Ishikawa (cell line): ENCODE data around the gene SLC35D2.

Experiments
- CREB1 ChIP-seq: IDR thresholded peaks from 2 replicates; pipeline ENCODE4 v1.6.1; 2012; ENCODE audit warnings: low read depth
- EGR1 ChIP-seq: IDR thresholded peaks from 2 replicates; pipeline ENCODE4 v1.6.1; 2012
- EP300 ChIP-seq: IDR thresholded peaks from 2 replicates; pipeline ENCODE4 v1.6.1; 2012; ENCODE audit warnings: borderline replicate concordance
- FOXM1 ChIP-seq: IDR thresholded peaks from 2 replicates; pipeline ENCODE4 v1.6.1; 2012; ENCODE audit warnings: low read depth, borderline replicate concordance
- MAX ChIP-seq: IDR thresholded peaks from 2 replicates; pipeline ENCODE4 v1.6.1; 2012
- RAD21 ChIP-seq: IDR thresholded peaks from 2 replicates; pipeline ENCODE4 v1.6.1; 2012; ENCODE audit warnings: low read depth
- REST ChIP-seq: IDR thresholded peaks from 2 replicates; pipeline ENCODE4 v1.6.1; 2012; ENCODE audit warnings: low read depth, mild to moderate bottlenecking
- TAF1 ChIP-seq: IDR thresholded peaks from 2 replicates; pipeline ENCODE4 v1.6.1; 2012; ENCODE audit warnings: low read depth, mild to moderate bottlenecking
- TEAD4 ChIP-seq: IDR thresholded peaks from 2 replicates; pipeline ENCODE4 v1.6.1; 2012

- TF ChIP-seq CREB1, result no peak
- no peak for TF ChIP-seq RAD21
- no peak for TF ChIP-seq EGR1
- TF ChIP-seq TEAD4, result no peak
- TF ChIP-seq REST, result no peak
- no peak for TF ChIP-seq TAF1
- no peak for TF ChIP-seq EP300
- no peak for TF ChIP-seq MAX
- TF ChIP-seq FOXM1, result no peak
Observed at GRCh38 chr9:96363175-96363967, 20.1 kb downstream of the SLC35D2 start.
